Osteoblast (primary cell): ENCODE data around the gene PSTPIP1. TPM values are rescaled to one million over a fixed set of nuclear protein-coding genes. Genes with fewer than 3 reads are reported as not detected.

Experiments used
- DNase-seq: peaks from one replicate; pipeline ENCODE4 v3.0.0; 2011; ENCODE audit warnings: low spot score, mixed read lengths; ENCODE audit not compliant: insufficient read length; ENCODE audit errors: missing footprints
- H2AFZ ChIP-seq: 2 replicates; pipeline ENCODE4 v1.6.0; 2011; ENCODE audit warnings: mild to moderate bottlenecking, low read length
- H3K27ac ChIP-seq: 2 replicates; pipeline ENCODE4 v1.5.1; 2011; ENCODE audit warnings: mild to moderate bottlenecking, low read depth, low read length, moderate library complexity
- H3K27me3 ChIP-seq: 2 replicates; pipeline ENCODE4 v1.6.0; 2012; ENCODE audit warnings: mild to moderate bottlenecking, control low read depth, inconsistent platforms, low read length, moderate library complexity; ENCODE audit not compliant: insufficient read depth
- H3K36me3 ChIP-seq: 2 replicates; pipeline ENCODE4 v1.5.1; 2011; ENCODE audit warnings: mild to moderate bottlenecking, low read length, control low read depth, moderate library complexity; ENCODE audit not compliant: insufficient read depth
- H3K4me1 ChIP-seq: 2 replicates; pipeline ENCODE4 v1.5.1; 2011; ENCODE audit warnings: mild to moderate bottlenecking, low read length, control low read depth, moderate library complexity; ENCODE audit not compliant: insufficient read depth
- H3K4me2 ChIP-seq: 2 replicates; pipeline ENCODE4 v1.6.0; 2011; ENCODE audit warnings: mild to moderate bottlenecking, low read length; ENCODE audit not compliant: insufficient read depth
- H3K4me3 ChIP-seq: fragments of 200-600 bp; sonication (generic); 3 replicates; pipeline ENCODE4 v1.5.1; 2012; ENCODE audit warnings: mild to moderate bottlenecking, low read length, inconsistent platforms; ENCODE audit not compliant: insufficient read depth
- H3K79me2 ChIP-seq: 2 replicates; pipeline ENCODE4 v1.6.0; 2012; ENCODE audit warnings: mild to moderate bottlenecking, low read length, control low read depth, inconsistent platforms; ENCODE audit not compliant: insufficient read depth
- H3K9me3 ChIP-seq: 2 replicates; pipeline ENCODE4 v1.5.1; 2011; ENCODE audit warnings: low read depth, low read length, control low read depth
- H4K20me1 ChIP-seq: 2 replicates; pipeline ENCODE4 v1.6.0; 2012; ENCODE audit warnings: mild to moderate bottlenecking, low read length, control low read depth; ENCODE audit not compliant: insufficient read depth
- CTCF ChIP-seq: IDR thresholded peaks from 2 replicates; pipeline ENCODE4 v1.5.1; 2011; ENCODE audit warnings: mild to moderate bottlenecking, low read depth, low read length, moderate library complexity; ENCODE audit errors: extremely low read depth
- total RNA-seq: library from RNA; depleted of rRNA; stranded (reverse); fragments of >200 nt; gene quantifications from 2 replicates; pipeline ENCODE4 v1.2.3, GENCODE V29; 2012

The PSTPIP1 gene
- total RNA-seq, 1 donor: not detected

- no peak for DNase-seq
- Histone ChIP-seq H3K4me2 (no peak overlapping the region), H2AFZ (no peak overlapping the region), H4K20me1 (peaks cover 14% of the 10 kb centered on the region), H3K36me3 (peaks cover 13% of the 10 kb centered on the region), H3K4me3 (no peak overlapping the region), H3K79me2 (peaks cover 32% of the 10 kb centered on the region), H3K4me1 (peaks cover 15% of the 10 kb centered on the region), H3K27ac (no peak overlapping the region), H3K27me3 (no peaks in the 10 kb centered on the region), H3K9me3 (no peaks in the 10 kb centered on the region)
- TF ChIP-seq CTCF: no peak
Measured at GRCh38 chr15:77052556-77052955, 57.6 kb downstream of the PSTPIP1 start.

- Histone ChIP-seq H4K20me1 (peaks cover 24% of the 10 kb centered on the region), H2AFZ (no peak overlapping the region), H3K4me2 (no peak overlapping the region), H3K9me3 (no peaks in the 10 kb centered on the region), H3K27ac (no peak overlapping the region), H3K36me3 (peaks cover 13% of the 10 kb centered on the region), H3K79me2 (peaks cover 43% of the 10 kb centered on the region), H3K4me3 (no peak overlapping the region), H3K4me1 (peaks cover 9% of the 10 kb centered on the region), H3K27me3 (no peaks in the 10 kb centered on the region)
- no peak for TF ChIP-seq CTCF
- no peak for DNase-seq
Measured at GRCh38 chr15:77053709-77054108, 58.8 kb downstream of the PSTPIP1 start.

GRCh38 chr15:77057072-77057471 lies 62.1 kb downstream of the PSTPIP1 start:
- H3K27me3 ChIP-seq: no peaks in the 10 kb centered on the region
- H2AFZ ChIP-seq: no peak overlapping the region
- H4K20me1 ChIP-seq: peaks cover 24% of the 10 kb centered on the region
- no peak overlapping the region for H3K4me2 ChIP-seq
- no peak overlapping the region for H3K27ac ChIP-seq
- H3K4me1 ChIP-seq: peaks cover 27% of the 10 kb centered on the region
- H3K36me3 ChIP-seq: peaks cover 4% of the 10 kb centered on the region
- no peak overlapping the region for H3K4me3 ChIP-seq
- H3K9me3 ChIP-seq: no peaks in the 10 kb centered on the region
- peaks cover 65% of the 10 kb centered on the region for H3K79me2 ChIP-seq
- no peak for TF ChIP-seq CTCF
- no peak for DNase-seq

- Histone ChIP-seq H3K4me1 (peaks cover 27% of the 10 kb centered on the region), H3K4me3 (no peak overlapping the region), H3K79me2 (peaks cover 71% of the 10 kb centered on the region), H3K27ac (no peak overlapping the region), H3K27me3 (no peaks in the 10 kb centered on the region), H3K9me3 (no peaks in the 10 kb centered on the region), H4K20me1 (peaks cover 25% of the 10 kb centered on the region), H2AFZ (no peak overlapping the region), H3K36me3 (peaks cover 1% of the 10 kb centered on the region), H3K4me2 (no peak overlapping the region)
- DNase-seq: no peak
- no peak for TF ChIP-seq CTCF
Measured at GRCh38 chr15:77057685-77058084, 62.8 kb downstream of the PSTPIP1 start.
